NCI-H510A treated with DMSO at 0.1 percent for 48 hours (cell line): ENCODE data around the gene ACP2.

ENCODE experiments used
- DNase-seq: peaks from one replicate; lab custom pipeline; 2025; lab: John Stamatoyannopoulos, UW

The ACP2 gene

DNA sequence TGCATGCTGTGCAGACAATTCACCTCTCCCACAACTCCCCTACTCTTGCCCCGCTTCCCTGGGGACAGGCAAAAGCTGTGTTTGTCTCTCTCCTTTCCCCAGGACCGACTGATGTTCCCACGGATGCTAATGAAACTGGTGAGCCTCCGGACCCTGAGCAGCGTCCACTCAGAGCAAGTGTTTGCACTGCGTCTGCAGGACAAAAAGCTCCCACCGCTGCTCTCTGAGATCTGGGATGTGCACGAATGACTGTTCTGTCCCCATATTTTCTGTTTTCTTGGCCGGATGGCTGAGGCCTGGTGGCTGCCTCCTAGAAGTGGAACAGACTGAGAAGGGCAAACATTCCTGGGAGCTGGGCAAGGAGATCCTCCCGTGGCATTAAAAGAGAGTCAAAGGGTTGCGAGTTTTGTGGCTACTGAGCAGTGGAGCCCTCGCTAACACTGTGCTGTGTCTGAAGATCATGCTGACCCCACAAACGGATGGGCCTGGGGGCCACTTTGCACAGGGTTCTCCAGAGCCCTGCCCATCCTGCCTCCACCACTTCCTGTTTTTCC is 19.9 kb upstream of the ACP2 start:
- DNase-seq = no peak

DNA sequence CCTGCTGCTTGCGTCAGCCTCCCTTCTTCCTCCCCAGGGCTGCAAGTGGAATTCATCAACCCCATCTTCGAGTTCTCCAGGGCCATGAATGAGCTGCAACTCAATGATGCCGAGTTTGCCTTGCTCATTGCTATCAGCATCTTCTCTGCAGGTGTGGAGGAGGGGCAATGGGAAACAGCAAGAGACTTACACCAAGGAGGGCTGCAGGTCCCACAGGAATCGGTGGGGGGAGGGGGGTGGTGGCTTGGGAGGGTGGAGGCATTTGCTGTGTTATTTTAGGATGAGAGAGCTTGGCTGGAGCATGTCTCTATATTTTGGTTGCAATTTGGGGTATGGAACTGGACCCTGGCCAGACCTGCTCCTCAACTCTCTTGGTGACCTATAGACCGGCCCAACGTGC is 19.3 kb upstream of the ACP2 start:
- DNase-seq = no peak

DNA sequence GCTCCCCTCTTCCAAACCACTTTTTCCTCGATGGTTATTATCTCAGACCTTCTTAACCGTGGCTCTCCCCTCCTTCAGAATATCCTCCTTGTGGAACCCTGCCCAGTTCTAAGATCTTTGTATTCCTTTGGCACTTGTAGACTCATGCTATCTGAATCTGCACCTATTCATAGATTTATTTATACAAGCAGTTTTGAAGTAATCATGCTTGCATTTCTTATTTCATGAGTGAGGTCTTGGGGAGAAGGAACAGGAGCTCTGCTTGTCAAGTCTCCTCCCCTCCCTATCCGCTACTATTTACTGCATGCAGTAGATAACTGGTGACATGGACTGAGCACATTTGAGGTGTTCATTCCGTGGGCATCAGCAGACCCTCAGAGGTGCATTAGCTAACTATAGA is 15.9 kb upstream of the ACP2 start:
- no peak for DNase-seq

- no peak for DNase-seq
Observed at GRCh38 chr11:47264119-47264518, 15.5 kb upstream of the ACP2 start.

GRCh38 chr11:47261291-47261800 is 12.7 kb upstream of the ACP2 start:
- DNase-seq = no peak

DNA sequence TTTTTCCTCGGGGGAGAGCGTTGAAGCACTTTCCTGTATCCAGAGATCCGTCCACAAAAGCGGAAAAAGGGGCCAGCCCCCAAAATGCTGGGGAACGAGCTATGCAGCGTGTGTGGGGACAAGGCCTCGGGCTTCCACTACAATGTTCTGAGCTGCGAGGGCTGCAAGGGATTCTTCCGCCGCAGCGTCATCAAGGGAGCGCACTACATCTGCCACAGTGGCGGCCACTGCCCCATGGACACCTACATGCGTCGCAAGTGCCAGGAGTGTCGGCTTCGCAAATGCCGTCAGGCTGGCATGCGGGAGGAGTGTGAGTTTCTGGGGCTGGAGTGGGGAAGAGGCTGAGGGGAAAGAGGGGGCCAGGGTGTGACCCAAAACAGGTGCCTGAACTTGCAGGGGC is 11.8 kb upstream of the ACP2 start:
- DNase-seq = no peak

DNA sequence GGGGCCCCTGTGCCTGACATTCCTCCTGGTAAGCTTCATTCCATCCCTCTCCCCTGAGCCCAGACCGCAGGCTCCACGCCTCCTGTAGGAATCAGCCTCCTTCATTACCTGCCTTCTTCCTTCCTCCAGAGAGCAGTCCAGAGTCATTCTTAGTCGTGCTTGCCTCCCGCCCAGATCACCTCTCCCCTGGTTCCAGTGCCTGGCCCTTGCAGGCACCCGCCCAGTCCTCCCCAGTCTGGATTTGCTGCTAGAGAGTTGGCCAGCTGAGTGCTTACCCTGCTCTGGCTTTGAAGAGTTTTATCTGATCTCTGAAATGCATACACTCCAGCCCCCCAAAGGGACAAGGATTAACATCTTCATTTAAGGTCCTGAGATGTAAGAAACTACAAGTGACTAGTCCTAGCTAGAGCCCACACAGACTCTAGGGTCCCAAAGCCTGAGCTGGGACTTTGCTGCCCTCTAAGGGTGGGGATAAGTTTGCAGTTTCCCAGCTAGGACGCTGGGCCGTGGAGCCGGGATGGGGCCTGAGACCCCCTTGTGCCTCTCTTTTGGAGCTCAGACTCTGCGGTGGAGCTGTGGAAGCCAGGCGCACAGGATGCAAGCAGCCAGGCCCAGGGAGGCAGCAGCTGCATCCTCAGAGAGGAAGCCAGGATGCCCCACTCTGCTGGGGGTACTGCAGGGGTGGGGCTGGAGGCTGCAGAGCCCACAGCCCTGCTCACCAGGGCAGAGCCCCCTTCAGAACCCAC is 10.8 kb upstream of the ACP2 start:
- no peak for DNase-seq

- DNase-seq = no peak
Observed at GRCh38 chr11:47258317-47258902, 9.8 kb upstream of the ACP2 start.

DNA sequence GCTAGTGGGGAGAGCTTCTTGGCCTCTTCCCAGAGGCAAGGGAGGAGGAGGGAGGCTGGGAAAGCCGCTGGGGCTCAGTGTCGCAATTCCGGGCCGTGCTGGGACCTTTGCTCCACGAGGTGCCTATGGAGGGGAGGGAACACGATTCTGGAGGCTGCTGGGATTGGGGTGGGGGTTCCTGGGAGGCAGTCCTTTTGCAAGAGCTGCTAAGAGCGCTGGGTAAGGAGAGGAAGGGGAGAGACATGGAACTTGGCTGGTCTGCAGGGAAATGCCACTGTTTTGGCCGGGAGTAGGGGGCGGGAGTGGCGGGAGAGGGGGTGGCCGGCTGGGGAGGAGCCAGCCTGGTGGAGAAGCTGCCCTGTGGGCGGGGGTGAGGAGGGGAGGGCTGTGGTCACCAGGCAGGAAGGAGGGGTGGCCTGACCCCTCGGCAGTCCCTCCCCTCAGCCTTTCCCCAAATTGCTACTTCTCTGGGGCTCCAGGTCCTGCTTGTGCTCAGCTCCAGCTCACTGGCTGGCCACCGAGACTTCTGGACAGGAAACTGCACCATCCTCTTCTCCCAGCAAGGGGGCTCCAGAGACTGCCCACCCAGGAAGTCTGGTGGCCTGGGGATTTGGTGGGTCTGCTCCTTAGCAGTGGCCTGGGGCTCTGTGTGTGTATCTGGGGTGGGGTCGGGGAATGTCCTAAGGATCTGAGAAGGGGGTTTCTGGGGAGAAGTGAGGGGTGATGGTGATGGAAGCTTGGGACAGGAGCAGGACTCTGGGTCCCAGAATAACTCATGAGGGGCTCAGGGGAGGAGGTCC is 9.1 kb upstream of the ACP2 start, which contains the start of gene NR1H3:
Gene NR1H3, plus strand, starts transcription at position 480 of the 800 bp plus-strand sequence. CDS start 1,221 bp downstream, outside the sequence.
- DNase-seq = no peak

GRCh38 chr11:47257177-47257516 is 8.5 kb upstream of the ACP2 start:
- no peak for DNase-seq

DNA sequence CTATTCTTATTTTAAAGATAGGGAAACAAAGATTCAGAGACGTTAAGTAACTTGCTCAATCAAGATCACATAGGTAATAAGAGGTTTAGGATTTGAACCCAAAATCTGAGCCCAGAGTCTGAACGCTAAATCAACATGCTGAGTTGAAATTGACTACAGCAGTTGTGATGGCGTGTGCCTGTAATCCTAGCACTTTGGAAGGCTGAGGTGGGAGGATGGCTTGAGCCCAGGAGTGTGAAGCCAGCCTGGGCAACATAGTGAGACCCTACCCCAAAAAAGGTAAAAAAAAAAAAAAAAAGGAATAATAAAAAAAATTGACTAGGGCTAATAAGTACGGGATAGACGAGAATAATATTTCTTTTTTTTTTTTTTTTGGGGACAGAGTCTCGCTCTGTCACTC is 7.8 kb upstream of the ACP2 start:
- DNase-seq = no peak

DNA sequence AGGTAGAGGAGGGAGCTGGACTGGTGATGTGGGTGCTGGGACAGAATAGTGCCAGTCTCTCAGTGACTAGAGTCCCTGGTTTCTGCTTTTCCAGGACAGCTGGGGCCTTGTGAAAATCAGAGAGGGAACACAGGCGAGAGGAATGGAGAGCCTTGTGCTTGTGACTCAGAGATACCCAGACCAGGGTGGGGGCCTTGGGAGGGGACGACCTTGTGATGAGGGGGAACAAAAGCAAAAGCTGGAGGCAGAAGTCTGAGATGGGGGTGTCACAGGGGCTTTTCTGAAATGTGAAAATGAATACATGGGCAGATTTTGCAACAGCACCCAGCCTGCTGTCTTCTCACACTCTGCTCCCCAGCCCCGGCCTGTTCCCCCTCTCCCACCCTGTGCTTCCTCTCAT is 5.8 kb upstream of the ACP2 start:
- DNase-seq = no peak

DNA sequence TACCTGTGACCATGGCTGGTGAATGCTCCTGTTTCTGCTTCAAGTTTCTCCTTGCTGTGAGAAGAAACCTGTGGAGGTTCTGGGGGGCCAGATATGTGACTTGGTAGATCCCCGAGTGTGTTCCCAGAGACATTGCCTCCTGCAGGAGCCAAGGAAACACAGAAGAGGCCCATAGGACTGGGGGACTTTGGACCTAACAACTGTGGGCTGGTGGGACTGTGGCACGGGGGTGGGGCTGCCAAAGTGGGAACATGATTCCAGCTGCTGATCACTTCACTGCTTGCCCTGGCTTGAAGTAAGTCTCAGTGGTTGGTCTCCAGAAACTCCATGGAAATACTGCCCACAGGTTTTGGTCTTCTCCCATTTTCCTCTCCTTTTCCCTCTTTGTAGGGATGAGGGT is 5.0 kb upstream of the ACP2 start:
- DNase-seq = no peak

GRCh38 chr11:47251751-47252150 is 3.1 kb upstream of the ACP2 start:
- DNase-seq = no peak

GRCh38 chr11:47249378-47249715 is 733 bp upstream of the ACP2 start:
- no peak for DNase-seq

DNA sequence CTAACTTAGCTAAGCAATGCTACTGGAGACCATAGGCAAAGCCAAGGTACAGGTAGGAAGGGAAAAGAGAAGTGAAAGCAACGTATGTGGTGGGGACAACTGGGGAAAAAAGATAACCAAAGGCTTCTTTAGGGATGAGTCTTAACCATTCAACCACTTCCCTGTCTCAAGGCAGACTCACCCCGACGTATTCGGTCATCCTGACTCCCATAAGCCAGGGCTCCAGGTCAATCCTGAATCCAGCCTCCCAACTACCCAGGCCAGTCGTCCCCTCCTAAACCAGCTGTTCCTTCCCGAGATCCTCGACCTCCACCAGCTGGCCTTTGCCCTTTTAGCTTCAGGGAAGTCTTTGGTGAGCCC is 330 bp downstream of the ACP2 start:
- no peak for DNase-seq

DNA sequence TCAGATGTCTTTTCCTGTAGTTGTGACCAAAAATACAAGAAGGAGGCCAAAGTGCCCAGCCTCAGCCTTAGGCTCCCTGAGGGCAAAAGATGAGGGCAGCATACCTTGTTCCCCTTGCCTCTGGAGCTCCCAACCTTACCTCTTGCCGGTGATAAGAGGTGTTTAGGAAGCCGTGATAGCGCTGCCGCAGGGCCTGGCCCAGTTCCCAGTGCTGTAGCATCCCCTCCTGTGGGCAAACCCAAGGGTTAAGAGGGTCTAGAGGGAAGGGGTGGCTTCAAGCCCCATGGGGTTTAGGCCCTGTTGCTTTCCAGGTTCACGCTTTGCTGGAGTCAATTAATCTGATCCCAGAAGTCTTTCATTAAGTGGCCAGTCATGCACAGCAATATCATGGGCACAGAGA is 1.1 kb downstream of the ACP2 start:
- no peak for DNase-seq

GRCh38 chr11:47245611-47246357 is 2.8 kb downstream of the ACP2 start:
- no peak for DNase-seq

DNA sequence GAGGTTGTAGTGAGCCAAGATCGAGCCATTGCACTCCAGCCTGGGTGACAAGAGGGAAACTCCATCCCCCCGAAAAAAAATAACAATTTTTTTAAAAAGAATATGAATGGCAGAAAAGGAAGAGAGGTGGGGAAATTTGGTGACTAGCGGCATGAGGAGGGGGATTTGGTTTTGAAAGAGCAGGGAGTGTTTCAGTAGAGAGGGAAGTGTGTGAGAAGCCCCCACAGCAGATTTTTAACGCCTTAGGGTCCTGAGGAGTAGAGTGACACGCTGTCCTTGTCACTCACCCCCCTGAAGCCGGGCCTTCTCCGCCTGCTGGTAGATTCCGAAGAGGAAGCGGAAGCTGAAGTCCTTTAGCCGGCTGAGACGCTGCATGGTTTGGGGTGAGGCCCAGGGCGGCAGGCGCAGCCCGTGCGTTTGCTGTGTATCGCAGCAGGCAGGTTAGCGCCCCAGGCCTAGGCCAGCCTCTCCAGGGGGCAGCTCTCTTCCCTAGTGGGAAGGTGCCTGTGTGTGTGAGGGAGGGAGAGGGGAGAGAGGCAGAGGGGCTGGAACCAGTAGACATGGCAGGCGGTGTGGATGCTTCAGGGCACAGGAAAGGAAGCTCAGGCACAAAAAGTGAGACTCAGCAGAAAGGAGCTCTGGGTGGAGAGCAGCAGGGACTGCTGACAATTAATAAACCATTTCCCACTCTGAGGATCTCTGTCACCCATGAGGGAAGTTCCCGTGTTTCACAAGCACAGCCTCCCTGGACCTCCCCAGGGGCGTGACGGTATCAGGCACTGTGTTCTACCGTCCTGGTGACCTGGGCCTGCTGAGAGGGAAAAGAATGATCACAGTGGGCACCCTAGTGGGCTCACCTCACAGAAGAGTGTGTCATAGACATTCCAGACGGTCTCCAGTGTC is 3.9 kb downstream of the ACP2 start:
- no peak for DNase-seq

DNA sequence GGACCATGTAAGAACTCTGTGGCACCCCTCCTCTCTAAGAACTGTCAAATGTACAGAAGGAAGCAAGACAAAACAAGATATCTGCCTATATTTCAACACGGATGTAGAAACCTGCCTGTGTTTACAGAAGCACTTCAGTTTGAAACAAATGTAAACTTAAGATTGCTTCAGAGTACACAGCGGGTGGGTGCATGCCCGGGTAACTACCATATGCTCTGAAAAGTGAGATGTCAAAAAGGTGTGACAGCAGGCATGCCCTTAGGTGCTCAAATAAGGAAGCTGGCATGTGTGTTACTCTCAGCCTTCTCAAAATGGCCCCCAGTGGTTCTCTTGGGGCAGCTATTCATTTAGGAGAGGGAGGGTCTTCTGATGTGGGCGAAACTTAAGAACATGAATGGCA is 5.2 kb downstream of the ACP2 start:
- DNase-seq = peak; percentile 19

- no peak for DNase-seq
Observed at GRCh38 chr11:47242596-47243192, 5.9 kb downstream of the ACP2 start.
